RWPE1 (cell line): ENCODE measurements around the gene CLMN.

ENCODE experiments used
- CTCF ChIA-PET: fragments of 350-600 bp; sonication (Branson Sonifier 250); formaldehyde crosslinking; extraction: SDS; loops from one replicate; lab custom pipeline; 2021; lab: Yijun Ruan, JAX
- POLR2A ChIA-PET: fragments of 400-600 bp; formaldehyde crosslinking; extraction: SDS; loops from one replicate; lab custom pipeline; 2020; ENCODE audit warnings: antibody characterized with exemption; ENCODE audit not compliant: low non-redundant PET; lab: Yijun Ruan, JAX
- DNase-seq: peaks from one replicate; pipeline ENCODE4 v3.0.0; 2012; ENCODE audit warnings: low spot score
- H3K27ac ChIP-seq: fragments of 450-650 bp; 2 replicates; pipeline ENCODE4 v1.5.1; 2017
- CTCF ChIP-seq: fragments of 450-650 bp; conservative IDR thresholded peaks from 2 replicates; pipeline ENCODE4 v1.5.1; 2017; ENCODE audit warnings: low read depth, mild to moderate bottlenecking

Gene CLMN

GRCh38 chr14:95258754-95259593 is 60.7 kb downstream of the CLMN start:
- no peak for TF ChIP-seq CTCF
- peak overlapping the region; percentile 45 for H3K27ac ChIP-seq
- ChIA-PET CTCF (interaction anchor here (0.7 kb wide), 1 partner anchor 183 kb away, joined by 3 read pairs; no protein-coding TSS in a partner anchor), POLR2A (no interaction called here)
- no peak for DNase-seq

GRCh38 chr14:95258156-95258555 is 61.6 kb downstream of the CLMN start:
- no peak for DNase-seq
- ChIA-PET CTCF (no interaction called here), POLR2A (no interaction called here)
- no peak overlapping the region for H3K27ac ChIP-seq
- no peak for TF ChIP-seq CTCF

- no peak for DNase-seq
- 0 out of 2 replicates have a peak overlapping the region, but pooled peaks have one; percentile 1 for H3K27ac ChIP-seq
- TF ChIP-seq CTCF = no peak
- ChIA-PET POLR2A (no interaction called here), CTCF (no interaction called here)
These were observed 62.2 kb downstream of the CLMN start for GRCh38 chr14:95257521-95257920.

- H3K27ac ChIP-seq = peak overlapping the region; percentile 36; the same call in 1 of the 2 replicates
- POLR2A ChIA-PET = no interaction called here
- CTCF ChIA-PET = no interaction called here
- TF ChIP-seq CTCF = no peak
- no peak for DNase-seq
These were observed 63.0 kb downstream of the CLMN start for GRCh38 chr14:95256776-95257060.

GRCh38 chr14:95256002-95256775 is 63.5 kb downstream of the CLMN start:
- ChIA-PET POLR2A (interaction anchor here (0.7 kb wide), 1 partner anchor 58 kb away, joined by 3 read pairs; no protein-coding TSS in a partner anchor), CTCF (no interaction called here)
- no peak for DNase-seq
- H3K27ac ChIP-seq = peak overlapping the region; percentile 36
- TF ChIP-seq CTCF = no peak

- peak; percentile 80 for DNase-seq
- H3K27ac ChIP-seq = no peak overlapping the region
- TF ChIP-seq CTCF = no peak
- POLR2A ChIA-PET = interaction anchor here (0.7 kb wide), 1 partner anchor 59 kb away, joined by 3 read pairs; no protein-coding TSS in a partner anchor
- CTCF ChIA-PET = no interaction called here
These were observed 64.2 kb downstream of the CLMN start for GRCh38 chr14:95255487-95255886.
